NCI-H82 (cell line): Measurements from ENCODE around the gene FFAR3.

Source experiments
- DNase-seq: peaks from one replicate; lab custom pipeline; 2025; lab: John Stamatoyannopoulos, UW

FFAR3 gene, protein sequence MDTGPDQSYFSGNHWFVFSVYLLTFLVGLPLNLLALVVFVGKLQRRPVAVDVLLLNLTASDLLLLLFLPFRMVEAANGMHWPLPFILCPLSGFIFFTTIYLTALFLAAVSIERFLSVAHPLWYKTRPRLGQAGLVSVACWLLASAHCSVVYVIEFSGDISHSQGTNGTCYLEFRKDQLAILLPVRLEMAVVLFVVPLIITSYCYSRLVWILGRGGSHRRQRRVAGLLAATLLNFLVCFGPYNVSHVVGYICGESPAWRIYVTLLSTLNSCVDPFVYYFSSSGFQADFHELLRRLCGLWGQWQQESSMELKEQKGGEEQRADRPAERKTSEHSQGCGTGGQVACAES

DNA sequence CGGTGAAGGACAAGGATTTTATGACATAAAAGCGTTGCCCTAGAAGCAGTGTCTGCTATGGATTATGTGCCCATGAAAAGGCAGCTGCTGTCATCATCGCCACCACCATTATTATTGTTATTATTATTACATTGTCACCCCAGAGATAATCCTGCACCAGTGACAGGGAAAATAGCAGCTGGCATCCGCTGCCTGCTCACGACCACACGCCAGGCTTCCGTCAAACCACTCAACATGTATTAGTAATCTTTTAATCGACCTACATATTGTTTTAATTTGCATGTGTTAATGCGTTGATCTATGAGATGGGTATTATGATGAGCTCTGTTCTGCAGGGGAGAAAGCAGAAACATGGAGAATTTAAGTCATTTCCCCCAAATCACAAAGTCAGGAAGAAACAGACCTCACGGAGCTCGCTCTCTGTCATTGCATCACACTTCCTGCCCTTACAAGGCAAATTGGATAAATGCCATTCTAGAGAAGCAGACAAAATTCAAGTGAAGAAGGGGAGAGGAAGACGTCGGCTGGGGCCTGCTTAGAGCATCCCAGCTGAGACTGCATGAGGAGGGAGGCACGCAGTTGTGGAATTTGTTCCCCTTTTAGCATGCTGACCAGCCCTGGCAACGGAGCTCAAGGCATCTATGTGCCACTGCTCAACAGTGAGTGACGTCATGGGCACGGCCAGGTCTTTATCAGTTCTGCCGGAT is at the start of gene FFAR3:
FFAR3 (plus strand) TSS at position 594 of the 707 bp plus-strand sequence. CDS start 431 bp downstream, outside the sequence.
- no peak for DNase-seq

DNA sequence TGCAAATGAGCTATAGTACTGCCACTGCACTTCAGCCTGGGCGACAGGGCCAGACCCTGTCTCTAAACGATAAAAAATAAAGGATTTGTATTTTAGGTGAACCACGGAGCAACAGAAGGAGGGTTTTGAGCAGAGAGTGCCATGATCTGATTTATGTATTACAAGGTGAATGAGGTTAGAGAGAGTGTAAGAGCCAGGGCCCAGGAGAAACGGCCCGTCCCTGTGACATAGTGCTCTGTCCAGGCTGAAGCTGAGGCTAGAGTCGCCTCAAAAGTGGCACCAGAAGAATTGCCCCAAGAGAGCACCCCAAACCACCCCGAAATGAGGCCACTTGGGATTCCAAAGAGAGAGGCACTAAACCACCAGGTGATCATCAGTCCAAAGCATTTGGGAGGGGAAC is 49.4 kb upstream of the FFAR3 start:
- no peak for DNase-seq

DNA sequence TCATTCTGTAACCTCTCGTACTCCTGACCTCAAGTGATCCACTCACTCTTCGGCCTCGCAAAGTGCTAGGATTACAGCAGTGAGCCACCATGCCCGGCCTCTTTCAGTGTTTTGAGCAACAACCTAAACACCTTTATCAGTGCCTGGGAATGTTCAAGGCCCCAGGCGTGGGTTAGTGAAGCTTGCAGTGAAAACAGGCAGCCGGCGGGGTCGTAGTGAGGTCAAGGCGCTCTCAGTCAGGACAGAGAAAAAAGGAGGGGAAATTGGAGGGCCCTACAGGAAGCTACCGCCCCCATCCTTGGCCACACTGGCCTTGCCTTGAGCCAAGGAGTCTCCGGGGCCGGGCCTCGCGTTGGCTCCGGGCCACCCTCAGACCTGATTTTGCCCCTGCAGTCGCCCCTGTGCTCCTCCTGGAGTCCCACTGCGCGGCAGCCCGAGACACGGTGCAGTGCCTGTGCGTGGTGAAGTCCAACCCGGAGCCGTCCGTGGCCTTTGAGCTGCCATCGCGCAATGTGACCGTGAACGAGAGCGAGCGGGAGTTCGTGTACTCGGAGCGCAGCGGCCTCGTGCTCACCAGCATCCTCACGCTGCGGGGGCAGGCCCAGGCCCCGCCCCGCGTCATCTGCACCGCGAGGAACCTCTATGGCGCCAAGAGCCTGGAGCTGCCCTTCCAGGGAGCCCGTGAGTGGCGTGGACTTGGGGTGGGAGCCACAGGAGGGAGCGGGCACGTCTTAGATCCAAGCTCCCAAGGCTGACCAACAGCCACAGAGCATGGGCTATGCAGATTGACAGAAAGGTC is 48.6 kb upstream of the FFAR3 start:
- no peak for DNase-seq

DNA sequence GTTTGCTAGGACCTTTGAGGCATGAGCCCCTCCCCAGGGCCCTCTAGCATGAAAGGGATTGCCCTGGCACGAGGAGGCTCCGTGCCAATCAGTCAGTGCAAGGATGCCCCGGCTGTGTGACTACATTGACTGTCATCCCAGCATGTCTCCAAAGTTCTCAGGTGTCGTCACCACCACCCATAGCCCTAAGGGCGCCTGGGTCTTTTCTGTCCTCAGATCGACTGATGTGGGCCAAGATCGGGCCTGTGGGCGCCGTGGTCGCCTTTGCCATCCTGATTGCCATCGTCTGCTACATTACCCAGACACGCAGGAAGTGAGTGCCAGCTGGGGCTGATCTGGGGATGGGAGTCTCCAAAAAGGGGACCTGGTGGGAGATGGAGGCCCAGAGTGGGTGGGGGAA is 47.9 kb upstream of the FFAR3 start:
- DNase-seq = no peak

DNA sequence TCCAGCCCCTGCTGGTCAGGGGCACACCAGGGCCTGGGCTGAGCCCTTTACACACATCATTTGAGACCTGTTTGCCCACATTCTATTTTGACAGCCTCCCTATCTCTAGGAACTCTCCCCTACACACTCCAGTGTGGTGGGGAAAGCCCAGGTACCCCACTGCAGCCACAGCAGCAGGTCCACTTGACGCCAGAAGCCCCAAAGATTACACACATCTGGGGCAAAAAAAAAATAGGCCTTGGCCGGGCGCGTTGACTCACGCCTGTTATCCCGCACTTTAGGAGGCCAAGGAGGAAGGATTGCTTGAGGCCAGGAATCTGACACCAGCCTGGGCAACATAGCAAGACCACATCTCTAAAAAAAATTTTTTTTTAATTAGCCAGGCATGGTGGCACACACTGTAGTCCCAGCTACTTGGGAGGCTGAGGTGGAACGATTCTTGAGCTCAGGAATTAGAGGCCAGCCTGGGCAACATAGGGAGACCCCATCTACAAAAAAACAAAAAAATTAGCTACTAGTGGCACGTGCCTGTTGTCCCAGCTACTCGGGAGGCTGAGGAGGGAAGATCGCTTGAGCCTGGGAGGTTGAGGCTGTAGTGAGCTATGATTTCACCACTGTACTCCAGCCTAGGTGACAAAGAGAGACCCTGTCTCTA is 47.3 kb upstream of the FFAR3 start:
- no peak for DNase-seq

DNA sequence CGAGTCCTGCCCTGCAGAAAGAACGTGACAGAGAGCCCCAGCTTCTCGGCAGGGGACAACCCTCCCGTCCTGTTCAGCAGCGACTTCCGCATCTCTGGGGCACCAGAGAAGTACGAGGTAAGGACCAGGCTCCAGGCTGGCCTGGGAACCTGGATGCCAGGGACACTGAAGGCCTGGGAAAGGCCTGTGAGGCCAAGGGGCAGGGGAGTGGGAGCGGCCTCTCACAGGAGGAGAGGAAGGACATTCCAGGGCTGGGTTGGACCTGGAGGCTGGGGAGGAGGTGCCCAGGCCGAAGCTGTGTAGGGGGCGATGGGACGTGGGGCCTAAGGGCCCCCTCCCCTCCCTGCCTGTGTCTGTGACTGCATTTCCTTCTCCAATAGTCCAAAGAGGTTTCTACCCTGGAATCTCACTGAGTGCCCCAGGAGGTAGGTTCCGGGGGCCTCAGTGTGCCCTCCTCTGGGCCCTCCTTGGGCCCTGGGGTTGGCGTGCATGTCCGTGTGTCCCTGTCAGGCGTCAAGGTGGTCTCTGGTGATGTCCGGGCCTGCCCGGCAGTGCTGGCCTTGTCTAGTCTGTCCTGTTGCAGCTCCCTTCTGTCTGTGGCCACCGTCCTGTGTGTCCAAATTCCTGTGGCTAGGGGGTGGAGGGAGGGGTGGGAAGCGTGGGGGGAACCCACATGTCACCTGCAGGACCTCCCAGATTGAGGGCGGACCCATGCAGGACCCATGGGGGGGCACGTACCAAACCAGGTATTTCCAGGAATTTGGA is 46.2 kb upstream of the FFAR3 start:
- DNase-seq = no peak

DNA sequence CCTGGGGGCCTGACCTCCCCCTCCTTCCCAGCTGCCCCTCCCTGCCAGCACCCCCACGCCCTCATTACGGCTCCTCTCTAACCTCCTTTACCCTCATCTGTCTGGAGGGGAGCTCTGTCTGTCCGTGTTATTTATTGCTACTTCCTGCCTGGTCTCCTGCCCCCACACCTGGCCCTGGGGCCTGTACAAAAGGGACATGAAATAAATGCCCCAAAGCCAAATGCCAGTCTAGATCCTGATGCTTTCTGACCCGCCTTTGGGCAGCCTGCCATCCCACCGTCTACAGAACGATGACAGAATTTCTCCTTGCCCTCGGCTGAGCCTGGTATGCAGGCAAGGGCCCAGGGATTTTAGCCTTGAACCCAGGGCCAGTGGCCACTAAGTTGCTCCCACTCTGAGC is 44.7 kb upstream of the FFAR3 start:
- DNase-seq = no peak

DNA sequence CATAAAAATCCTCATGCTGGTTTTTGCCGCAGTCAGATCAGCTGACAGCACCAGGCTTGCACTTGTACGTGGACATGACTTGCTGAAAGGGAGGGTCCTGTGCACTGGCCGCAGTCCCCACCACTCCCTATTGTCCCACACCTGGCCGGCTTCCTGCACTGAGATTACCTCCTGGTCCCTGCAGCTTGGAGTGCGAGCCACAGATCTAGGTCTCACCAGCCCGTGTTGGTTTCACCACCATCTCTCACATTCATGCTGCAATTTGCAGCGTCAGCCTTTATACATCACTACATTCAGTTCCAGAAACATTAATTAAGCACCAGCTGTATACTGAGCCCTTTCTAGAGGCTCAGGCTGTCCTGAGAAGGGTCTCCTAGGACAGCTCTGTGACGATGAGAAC is 44.2 kb upstream of the FFAR3 start:
- DNase-seq = no peak

DNA sequence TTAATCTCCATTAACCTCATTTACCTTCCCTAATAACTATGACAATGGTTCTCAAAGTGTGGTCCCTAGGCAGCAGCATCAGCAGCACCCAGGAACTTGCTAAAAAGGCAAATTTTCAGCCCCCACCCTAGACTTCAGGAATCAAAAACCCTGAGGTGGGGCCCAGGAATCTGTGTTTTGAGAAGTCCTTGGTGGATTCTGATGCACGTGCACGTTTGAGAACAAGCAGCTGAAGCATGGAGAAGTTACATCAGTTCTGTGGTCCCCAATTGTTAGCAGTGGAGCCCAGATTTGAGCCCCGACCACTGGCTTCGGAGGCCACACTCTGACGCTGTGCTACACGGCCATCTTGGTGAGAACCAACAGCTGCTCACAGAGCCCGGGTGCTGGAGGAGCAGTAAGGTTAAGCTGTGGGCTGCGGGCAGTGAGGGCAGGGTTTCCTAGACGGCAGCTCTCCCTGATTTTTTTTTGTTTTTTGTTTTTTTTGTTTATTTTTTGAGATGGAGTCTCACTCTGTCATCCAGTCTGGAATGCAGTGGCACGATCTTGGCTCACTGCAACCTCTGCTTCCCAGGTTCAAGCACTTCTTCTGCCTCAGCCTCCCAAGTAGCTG is 43.3 kb upstream of the FFAR3 start:
- no peak for DNase-seq

DNA sequence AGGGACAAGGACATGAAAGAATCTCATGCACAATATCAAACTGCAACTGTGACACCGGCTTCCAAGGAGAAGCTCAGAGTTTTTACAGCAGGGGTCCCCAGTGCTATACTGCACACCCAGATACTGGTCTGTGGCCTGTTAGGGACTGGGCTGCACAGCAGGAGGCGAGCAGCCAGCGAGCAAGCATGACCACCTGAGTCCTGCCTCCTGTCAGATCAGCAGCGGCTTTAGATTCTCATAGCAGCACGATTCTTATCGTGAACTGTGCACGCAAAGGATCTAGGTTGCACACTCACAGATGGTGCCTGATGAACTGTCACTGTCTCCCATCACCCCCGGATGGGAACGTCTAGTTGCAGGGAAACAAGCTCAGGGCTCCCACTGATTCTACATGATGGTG is 42.4 kb upstream of the FFAR3 start:
- DNase-seq = no peak

DNA sequence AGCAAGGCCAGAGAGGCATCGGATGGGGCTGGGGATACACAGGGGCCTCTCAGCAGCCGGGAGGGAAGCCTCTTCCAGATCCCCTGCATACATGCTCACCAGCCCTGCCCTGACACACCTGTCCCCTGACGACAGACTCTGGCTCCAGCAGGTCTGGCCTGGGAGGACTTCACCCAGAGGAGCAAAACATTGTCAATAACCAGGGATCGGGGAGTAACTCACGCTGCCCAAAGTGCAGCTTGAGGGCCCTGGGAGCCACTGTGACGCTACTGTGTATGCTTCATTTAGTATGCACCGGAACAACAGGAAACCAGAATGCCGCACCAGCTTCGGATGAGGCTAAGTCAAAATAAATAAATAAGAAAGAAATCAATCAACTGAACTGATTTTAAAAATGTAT is 41.7 kb upstream of the FFAR3 start:
- DNase-seq = no peak

DNA sequence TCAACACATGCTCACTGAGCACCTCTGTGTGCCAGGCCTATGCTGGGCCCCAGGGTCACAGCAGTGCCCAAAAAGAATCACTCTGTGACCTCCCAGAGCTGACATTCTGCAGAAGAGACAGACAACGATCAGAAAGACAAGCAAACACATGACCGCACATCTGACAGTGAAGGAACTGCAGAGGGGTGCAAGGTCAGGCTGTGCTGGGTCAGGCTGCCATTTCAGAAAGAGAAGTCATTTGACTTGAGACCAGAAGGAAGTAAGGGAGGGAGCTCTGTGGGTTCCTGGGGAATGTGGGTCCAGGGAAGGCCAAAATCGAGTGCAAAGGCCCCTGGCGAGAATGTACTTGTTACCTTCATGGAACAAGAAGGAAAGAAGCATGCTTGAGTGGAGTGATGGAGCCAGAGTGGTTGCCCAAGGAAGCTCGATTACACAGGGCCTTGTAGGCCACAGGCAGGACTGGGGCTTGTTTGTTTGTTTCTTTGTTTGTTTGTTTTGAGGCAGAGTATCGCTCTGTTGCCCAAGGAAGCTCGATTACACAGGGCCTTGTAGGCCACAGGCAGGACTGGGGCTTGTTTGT is 40.7 kb upstream of the FFAR3 start:
- no peak for DNase-seq

DNA sequence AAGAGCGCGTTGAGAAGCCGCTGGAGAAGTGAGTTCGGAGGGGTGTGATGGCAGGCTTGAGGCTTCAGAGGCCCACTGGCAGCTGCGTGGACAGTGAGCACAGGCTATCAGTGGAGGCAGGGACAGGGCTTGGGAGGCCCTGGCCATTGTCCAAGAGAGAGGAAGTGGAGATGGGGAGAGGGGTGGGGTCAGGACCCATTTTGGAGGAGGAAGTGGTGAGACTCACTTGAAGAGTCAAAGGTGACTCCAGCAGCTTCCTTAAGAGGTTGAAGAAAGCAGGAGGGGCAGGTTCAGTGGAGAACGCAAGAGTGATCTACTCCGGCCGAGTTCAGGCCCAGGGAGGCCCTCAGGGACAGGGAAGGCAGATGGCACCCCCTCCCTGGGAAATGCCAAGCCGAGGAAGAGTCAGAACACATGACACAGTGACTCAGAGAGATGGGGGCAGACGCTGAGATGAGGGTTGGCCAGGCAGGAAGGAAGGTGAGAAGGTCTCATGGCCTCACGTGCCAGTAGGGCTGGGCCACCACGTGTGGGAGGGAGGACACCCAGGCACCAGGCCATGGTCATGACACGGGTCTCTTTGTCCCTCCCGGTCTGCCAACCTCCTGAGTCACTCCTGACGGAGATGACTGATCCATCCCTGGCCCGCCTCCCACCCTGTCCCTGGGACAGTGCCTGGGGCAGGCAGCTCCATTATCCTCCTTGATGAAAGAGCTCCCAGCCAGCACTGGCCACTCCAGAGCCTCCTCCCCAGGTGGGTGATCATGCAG is 39.4 kb upstream of the FFAR3 start:
- no peak for DNase-seq

DNA sequence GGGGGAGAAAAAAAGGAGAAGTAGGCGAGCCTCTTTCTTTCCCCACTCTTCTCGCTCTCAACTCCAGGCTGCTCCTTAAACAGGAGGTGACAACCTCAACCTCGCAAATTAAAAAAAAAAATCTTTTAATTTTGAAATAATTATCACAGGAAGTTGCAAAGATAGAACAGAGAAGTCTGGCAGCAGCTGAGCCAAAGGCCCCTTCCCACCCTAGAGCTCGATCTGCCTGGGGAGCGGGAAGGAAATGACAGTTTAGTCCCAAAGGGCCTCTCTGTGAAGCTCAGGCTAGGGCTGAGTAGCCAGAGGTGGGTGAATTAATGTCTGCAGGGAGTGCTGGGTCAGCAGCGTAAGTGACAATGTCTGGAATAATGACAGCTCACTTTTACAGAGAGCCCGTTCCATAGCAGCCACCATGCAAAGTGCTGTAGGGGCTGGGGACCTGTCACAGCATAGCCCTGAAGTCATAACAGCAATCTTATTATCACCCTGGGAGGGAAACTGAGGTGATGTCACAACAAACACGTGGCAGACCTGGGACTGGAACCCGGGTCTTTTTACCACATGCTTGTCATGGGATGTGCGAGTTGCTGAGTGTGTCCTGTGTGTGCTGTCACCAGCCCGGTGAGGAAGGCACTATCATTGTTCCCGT is 38.1 kb upstream of the FFAR3 start:
- DNase-seq = no peak

DNA sequence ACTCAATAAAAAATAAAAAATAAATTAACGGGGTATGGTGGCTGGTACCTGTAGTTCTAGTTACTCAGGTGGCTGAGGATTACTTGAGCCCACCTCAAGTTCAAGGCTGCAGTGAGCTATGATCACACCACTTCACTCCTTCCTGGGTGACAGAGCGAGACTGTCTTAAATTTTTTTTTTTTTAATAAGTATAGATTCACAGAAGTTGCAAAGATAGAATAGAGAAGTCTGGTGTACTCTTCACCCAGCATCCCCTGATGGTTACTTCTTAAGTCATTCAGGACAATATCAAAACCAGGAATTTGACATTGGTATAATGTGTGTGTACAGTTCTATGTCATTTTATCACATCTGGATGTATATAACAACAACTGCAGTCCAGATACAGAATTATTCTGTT is 37.0 kb upstream of the FFAR3 start:
- DNase-seq = no peak

DNA sequence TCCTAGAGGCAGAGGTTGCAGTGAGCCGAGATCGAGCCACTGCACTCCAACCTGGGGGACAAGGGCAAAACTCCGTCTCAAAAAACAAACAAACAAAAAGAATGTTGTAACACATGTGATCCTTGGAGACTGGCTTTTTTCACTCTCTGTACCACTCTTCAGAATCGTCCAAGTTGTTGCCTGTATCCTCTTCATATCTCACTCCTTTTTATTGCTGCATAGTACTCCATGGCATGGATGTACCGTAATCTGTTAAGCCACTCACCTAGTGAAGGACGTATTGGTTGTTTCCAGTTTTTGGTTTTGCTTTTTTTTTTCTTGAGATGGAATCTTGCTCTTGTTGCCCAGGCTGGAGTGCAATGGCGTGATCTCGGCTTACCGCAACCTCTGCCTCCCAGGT is 36.2 kb upstream of the FFAR3 start:
- no peak for DNase-seq

DNA sequence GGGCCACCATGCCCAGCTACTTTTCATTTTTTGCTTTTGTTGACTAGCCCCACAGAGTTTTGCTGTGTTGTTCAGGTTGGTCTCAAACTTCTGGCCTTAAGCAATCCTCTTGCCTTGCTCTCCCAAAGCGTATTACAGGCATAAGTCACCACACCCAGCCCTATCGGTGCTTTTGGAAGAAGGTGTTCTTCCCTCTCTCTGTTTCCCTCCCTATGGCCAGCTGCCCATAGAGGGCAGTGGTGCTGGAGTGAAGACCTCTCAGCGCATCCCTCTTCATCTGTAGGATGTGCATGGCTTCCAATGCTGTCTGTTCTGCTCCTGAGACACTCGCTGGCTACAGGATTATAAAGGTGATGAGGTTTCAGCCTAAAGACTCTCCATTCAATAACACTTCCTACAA is 30.6 kb upstream of the FFAR3 start:
- DNase-seq = peak; percentile 43

DNA sequence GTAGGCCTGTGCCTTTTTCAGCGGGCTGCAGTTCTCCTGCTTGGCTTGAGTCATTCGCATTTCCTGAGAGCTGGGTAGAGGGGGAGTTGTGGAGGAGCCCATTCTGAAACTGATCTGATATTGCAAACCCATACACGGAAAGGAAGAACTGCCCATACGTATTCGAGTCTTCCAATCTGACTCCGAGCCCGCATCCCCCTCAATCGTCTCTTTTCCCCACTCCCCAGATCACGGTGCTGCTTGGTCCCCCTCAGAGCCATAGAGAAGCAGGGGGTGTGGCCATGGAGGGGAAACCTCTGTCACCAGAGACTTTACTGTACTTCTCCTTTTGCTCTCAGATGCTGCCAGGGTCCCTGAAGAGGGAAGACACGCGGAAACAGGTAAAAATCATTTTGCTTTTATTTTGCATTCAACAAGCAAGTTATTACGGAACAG is 29.4 kb upstream of the FFAR3 start, which contains the start of gene CD22:
CD22 (plus strand) TSS at position 337 of the 435 bp plus-strand sequence. CDS start 2,854 bp downstream, outside the sequence.
- DNase-seq = no peak

DNA sequence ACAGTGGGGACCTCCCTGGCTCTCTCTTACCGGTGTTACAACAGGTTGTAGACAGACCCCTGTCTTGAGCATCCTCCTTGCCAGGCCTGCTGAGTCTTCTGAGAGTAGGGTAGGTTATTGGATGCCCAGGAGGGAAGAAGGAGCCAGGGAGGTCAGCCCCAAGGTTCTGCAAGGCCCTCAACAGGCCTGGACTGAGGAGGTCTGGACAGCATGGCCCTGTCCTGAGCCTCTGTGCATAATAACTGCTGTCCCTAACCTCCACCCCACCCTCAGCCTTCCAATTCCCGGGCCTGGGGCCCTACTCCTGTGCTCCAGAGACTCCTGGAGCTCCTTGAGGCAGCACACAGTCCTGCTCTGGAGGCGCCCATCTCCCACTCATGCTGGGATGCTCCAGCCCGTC is 28.9 kb upstream of the FFAR3 start:
- no peak for DNase-seq
